Left lung (tissue), 10 donors: ENCODE results near the gene RETREG3. TPM values are rescaled to one million over a fixed set of nuclear protein-coding genes. Genes with fewer than 3 reads are reported as not detected.
A peak's percentile ranks its signal among the peaks of the same experiment; 100 is the strongest.
"Not testable (repeated sequence)": the region's sequence is repeated elsewhere in the genome, so short reads cannot be mapped to it uniquely, and the experiment has no call there.

Source experiments
- ATAC-seq: fragments of 200-7000 bp; cut with Tn5 transposase; one replicate; pipeline ENCODE4 v1.9.1; 2020; ENCODE audit warnings: moderate library complexity
- DNase-seq, 4 donors: peaks; one replicate each; pipeline ENCODE4 v3.0.0-alpha.2; 2013 to 2020
- H3K27ac ChIP-seq, 2 donors: fragments of 200-600 bp; sonication (generic) in 1 of 2; one replicate each; pipeline versions ENCODE4 v1.5.0 to v1.8.0; 2020 to 2021
- H3K27me3 ChIP-seq, 2 donors: fragments of 200-600 bp; sonication (generic) in 1 of 2; one replicate each; pipeline versions ENCODE4 v1.5.0 to v1.8.0; 2020 to 2021
- H3K36me3 ChIP-seq, 2 donors: fragments of 200-600 bp; sonication (generic) in 1 of 2; one replicate each; pipeline versions ENCODE4 v1.5.0 to v1.8.0; 2020 to 2021
- H3K4me1 ChIP-seq, 2 donors: fragments of 200-600 bp; one replicate each; pipeline ENCODE4 v1.8.0; 2021
- H3K4me3 ChIP-seq, 2 donors: fragments of 200-600 bp; sonication (generic) in 1 of 2; one replicate each; pipeline versions ENCODE4 v1.5.0 to v1.8.0; 2020 to 2021; ENCODE audit warnings: mild to moderate bottlenecking in 1 of 2
- H3K9me3 ChIP-seq, 2 donors: fragments of 200-600 bp; sonication (generic) in 1 of 2; one replicate each; pipeline versions ENCODE4 v1.5.0 to v1.8.0; 2020 to 2021
- CTCF ChIP-seq, 2 donors: fragments of 200-600 bp; sonication (generic) in 1 of 2; IDR thresholded peaks; one replicate each; pipeline versions ENCODE4 v1.5.0 to v1.8.0; 2021; ENCODE audit warnings: antibody characterized with exemption in 2 of 2
- intact Hi-C, 2 donors: fragments of 100-400 bp; cut with DNase I; formaldehyde crosslinking; loops; one replicate each; pipeline versions ENCODE4 v1.11.2 to v1.14.2; 2022
- polyA plus RNA-seq, 6 donors: library from polyadenylated mRNA; unstranded; fragments of 120-200 nt; gene quantifications; one replicate each; pipeline ENCODE4 v1.2.1, GENCODE V29; 2013; ENCODE audit not compliant: insufficient read length in 6 of 6
- total RNA-seq, 2 donors: library from RNA; stranded (reverse); fragmentation: NEBNext Ultra II Directional; extraction: Animal tissue kit (Norgen Biotek cat#: 25700); gene quantifications; one replicate each; pipeline ENCODE4 v1.2.1, GENCODE V29; 2021
- donor health status: DM: no; HTN: yes; CAD: no.
- donor health status: DM: no; HTN: no; CAD: no.

Gene RETREG3
- total and polyA plus RNA-seq, 8 donors: 50.6 to 75.5 (median 60.0) TPM

GRCh38 chr17:42639525-42640113 is 30.4 kb upstream of the RETREG3 start:
- H3K27ac ChIP-seq: no peak overlapping the region
- H3K4me3 ChIP-seq: no peak overlapping the region
- intact Hi-C loops: no loop called here
- no peak for TF ChIP-seq CTCF (IDR thresholded peaks at IDR 0.05)
- H3K27me3 ChIP-seq: peaks cover 0 to 10% of the 10 kb centered on the region in 2 donors
- ATAC-seq (no peak), DNase-seq (no peak)
- H3K4me1 ChIP-seq: no peaks in the 10 kb centered on the region
- H3K36me3 ChIP-seq: no peaks in the 10 kb centered on the region
- no peaks in the 10 kb centered on the region for H3K9me3 ChIP-seq

- Histone ChIP-seq H3K27ac (no peak overlapping the region), H3K4me3 (no peak overlapping the region), H3K4me1 (peaks cover 0 to 9% of the 10 kb centered on the region in 2 donors), H3K9me3 (no peaks in the 10 kb centered on the region), H3K36me3 (no peaks in the 10 kb centered on the region), H3K27me3 (no peaks in the 10 kb centered on the region)
- intact Hi-C loops: no loop called here
- ATAC-seq (no peak), DNase-seq (no peak)
- no peak for TF ChIP-seq CTCF (IDR thresholded peaks at IDR 0.05)
These were observed 23.8 kb upstream of the RETREG3 start for GRCh38 chr17:42632949-42633444.

- no peaks in the 10 kb centered on the region for H3K36me3 ChIP-seq
- H3K4me3 ChIP-seq: no peak overlapping the region
- H3K27ac ChIP-seq: peak overlapping the region in 1 of 2 donors; percentile 33
- no peaks in the 10 kb centered on the region for H3K27me3 ChIP-seq
- no peak for ATAC-seq
- H3K9me3 ChIP-seq: no peaks in the 10 kb centered on the region
- TF ChIP-seq CTCF (IDR thresholded peaks at IDR 0.05): no peak
- intact Hi-C loops: no loop called here
- peaks cover 0 to 9% of the 10 kb centered on the region in 2 donors for H3K4me1 ChIP-seq
- no peak for DNase-seq
These were observed 20.3 kb upstream of the RETREG3 start for GRCh38 chr17:42629411-42630009.

GRCh38 chr17:42627032-42627764 is 18.0 kb upstream of the RETREG3 start:
- H3K4me3 ChIP-seq, DNase-seq, ATAC-seq, H3K9me3 ChIP-seq, intact Hi-C loops, H3K36me3 ChIP-seq, H3K27ac ChIP-seq, H3K4me1 ChIP-seq, H3K27me3 ChIP-seq: not testable (repeated sequence)

- no peak overlapping the region for H3K27ac ChIP-seq
- peaks cover 0 to 2% of the 10 kb centered on the region in 2 donors for H3K4me1 ChIP-seq
- no peaks in the 10 kb centered on the region for H3K9me3 ChIP-seq
- intact Hi-C loops: no loop called here
- H3K27me3 ChIP-seq: no peaks in the 10 kb centered on the region
- H3K36me3 ChIP-seq: no peaks in the 10 kb centered on the region
- peak; percentile 81 for ATAC-seq
- H3K4me3 ChIP-seq: no peak overlapping the region
- no peak for TF ChIP-seq CTCF (IDR thresholded peaks at IDR 0.05)
- DNase-seq: no peak
These were observed 14.8 kb upstream of the RETREG3 start for GRCh38 chr17:42623732-42624596.
